A673 (cell line): Measurements from ENCODE around the gene FAM227B. TPM values are rescaled to one million over a fixed set of nuclear protein-coding genes. Genes with fewer than 3 reads are reported as not detected.
A peak's percentile ranks its signal among the peaks of the same experiment; 100 is the strongest.

Experiments used
- BruUV-seq: library from RNA; stranded (reverse); fragments of 400-500 nt; replicated peaks from 2 replicates; lab custom pipeline; 2021; lab: Mats Ljungman, UMichigan
- CTCF ChIA-PET: fragments of 300-600 bp; sonication (Branson Sonifier 250); formaldehyde crosslinking; loops from one replicate; lab custom pipeline; 2022; ENCODE audit warnings: antibody characterized with exemption; lab: Charles Lee
- POLR2A ChIA-PET: fragments of 300-600 bp; sonication (Branson Sonifier 250); formaldehyde crosslinking; loops from one replicate; lab custom pipeline; 2022; ENCODE audit warnings: antibody characterized with exemption; ENCODE audit not compliant: low non-redundant PET; lab: Charles Lee
- DNase-seq: peaks from one replicate; pipeline ENCODE4 v3.0.0-alpha.2; 2015; ENCODE audit warnings: low spot score
- H3K27ac ChIP-seq: fragments of 200-600 bp; sonication (generic); 2 replicates; pipeline ENCODE4 v1.5.1; 2016; ENCODE audit warnings: mixed run types, low read depth, mild to moderate bottlenecking, mixed read lengths, antibody characterized with exemption, low read length; ENCODE audit not compliant: poor library complexity, severe bottlenecking
- H3K27me3 ChIP-seq: fragments of 200-600 bp; sonication (generic); replicated peaks from 2 replicates; pipeline ENCODE4 v1.6.1; 2017; ENCODE audit warnings: mixed run types, low read depth, mild to moderate bottlenecking, mixed read lengths, antibody characterized with exemption, low read length; ENCODE audit not compliant: insufficient read depth, poor library complexity
- H3K36me3 ChIP-seq: fragments of 200-600 bp; sonication (generic); 2 replicates; pipeline ENCODE4 v1.6.1; 2016; ENCODE audit warnings: mixed run types, mild to moderate bottlenecking, mixed read lengths, antibody characterized with exemption, low read length; ENCODE audit not compliant: insufficient read depth, poor library complexity, severe bottlenecking
- H3K4me1 ChIP-seq: fragments of 200-600 bp; sonication (generic); 2 replicates; pipeline ENCODE4 v1.6.1; 2017; ENCODE audit warnings: mixed run types, mild to moderate bottlenecking, mixed read lengths, antibody characterized with exemption, low read length; ENCODE audit not compliant: insufficient read depth, poor library complexity, severe bottlenecking
- H3K4me3 ChIP-seq: fragments of 200-600 bp; sonication (generic); 2 replicates; pipeline ENCODE4 v1.5.1; 2016; ENCODE audit warnings: low read depth, mixed run types, mild to moderate bottlenecking, mixed read lengths, low read length; ENCODE audit not compliant: poor library complexity, severe bottlenecking
- H3K9me3 ChIP-seq: fragments of 200-600 bp; sonication (generic); 2 replicates; pipeline ENCODE4 v1.6.1; 2016; ENCODE audit warnings: mixed run types, low read depth, mild to moderate bottlenecking, mixed read lengths, antibody characterized with exemption, low read length; ENCODE audit not compliant: poor library complexity, severe bottlenecking
- EZH2 ChIP-seq: fragments of 200-600 bp; sonication (generic); IDR thresholded peaks from 2 replicates; pipeline ENCODE4 v1.6.1; 2017; ENCODE audit warnings: borderline replicate concordance, low read depth, mild to moderate bottlenecking, mixed read lengths, antibody characterized with exemption, low read length; ENCODE audit not compliant: poor library complexity, severe bottlenecking
- intact Hi-C: fragments of 100-400 bp; cut with micrococcal nuclease; formaldehyde crosslinking; loops from one replicate; pipeline ENCODE4 v1.10.0; 2022; ENCODE audit not compliant: unreplicated experiment
- total RNA-seq: library from RNA; stranded (reverse); gene quantifications from 2 replicates; pipeline ENCODE4 v1.2.3, GENCODE V29; 2021
- TF ChIP-seq, protein P1 (sequence below): fragments of 300-800, 200-600 bp; sonication (generic); conservative IDR thresholded peaks from 2 replicates; pipeline ENCODE4 v1.5.1; 2017; ENCODE audit warnings: low read depth, mild to moderate bottlenecking, antibody characterized with exemption, low read length, moderate library complexity, mixed read lengths

The FAM227B gene
- total RNA-seq, 1 experiment from 2014 or later: 2.3 TPM

DNA sequence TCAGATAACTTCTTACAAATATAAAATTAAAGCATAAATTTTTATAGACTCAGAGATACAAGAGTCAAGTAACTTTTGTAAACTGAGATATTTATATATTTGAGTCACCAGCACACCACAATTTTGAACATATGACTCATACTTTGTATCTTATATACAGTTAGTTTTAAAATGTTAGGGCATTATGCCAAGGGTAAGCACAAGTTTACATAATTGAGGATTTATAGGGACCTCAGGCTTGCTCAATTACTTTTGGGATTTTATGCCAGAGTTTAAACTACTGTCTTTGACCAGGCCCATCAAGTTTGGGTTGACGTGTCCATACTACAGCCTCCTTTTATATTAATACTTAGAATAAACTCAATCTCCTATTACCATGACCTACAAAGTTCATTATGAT lies 205.0 kb downstream of the FAM227B start:
- intact Hi-C loops: no loop called here
- Histone ChIP-seq H3K27me3 (no peaks in the 10 kb centered on the region), H3K9me3 (no peaks in the 10 kb centered on the region), H3K36me3 (no peaks in the 10 kb centered on the region), H3K27ac (no peak overlapping the region), H3K4me3 (no peak overlapping the region), H3K4me1 (no peaks in the 10 kb centered on the region)
- ChIA-PET CTCF (no interaction called here), POLR2A (interaction anchor here (0.6 kb wide), 1 partner anchor 1325 kb away, joined by 3 read pairs; no protein-coding TSS in a partner anchor)
- DNase-seq: peak; percentile 17
- no TSS peak for BruUV-seq
- no peak for TF ChIP-seq EZH2
- TF ChIP-seq, protein P1, sequence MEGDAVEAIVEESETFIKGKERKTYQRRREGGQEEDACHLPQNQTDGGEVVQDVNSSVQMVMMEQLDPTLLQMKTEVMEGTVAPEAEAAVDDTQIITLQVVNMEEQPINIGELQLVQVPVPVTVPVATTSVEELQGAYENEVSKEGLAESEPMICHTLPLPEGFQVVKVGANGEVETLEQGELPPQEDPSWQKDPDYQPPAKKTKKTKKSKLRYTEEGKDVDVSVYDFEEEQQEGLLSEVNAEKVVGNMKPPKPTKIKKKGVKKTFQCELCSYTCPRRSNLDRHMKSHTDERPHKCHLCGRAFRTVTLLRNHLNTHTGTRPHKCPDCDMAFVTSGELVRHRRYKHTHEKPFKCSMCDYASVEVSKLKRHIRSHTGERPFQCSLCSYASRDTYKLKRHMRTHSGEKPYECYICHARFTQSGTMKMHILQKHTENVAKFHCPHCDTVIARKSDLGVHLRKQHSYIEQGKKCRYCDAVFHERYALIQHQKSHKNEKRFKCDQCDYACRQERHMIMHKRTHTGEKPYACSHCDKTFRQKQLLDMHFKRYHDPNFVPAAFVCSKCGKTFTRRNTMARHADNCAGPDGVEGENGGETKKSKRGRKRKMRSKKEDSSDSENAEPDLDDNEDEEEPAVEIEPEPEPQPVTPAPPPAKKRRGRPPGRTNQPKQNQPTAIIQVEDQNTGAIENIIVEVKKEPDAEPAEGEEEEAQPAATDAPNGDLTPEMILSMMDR: no peak

DNA sequence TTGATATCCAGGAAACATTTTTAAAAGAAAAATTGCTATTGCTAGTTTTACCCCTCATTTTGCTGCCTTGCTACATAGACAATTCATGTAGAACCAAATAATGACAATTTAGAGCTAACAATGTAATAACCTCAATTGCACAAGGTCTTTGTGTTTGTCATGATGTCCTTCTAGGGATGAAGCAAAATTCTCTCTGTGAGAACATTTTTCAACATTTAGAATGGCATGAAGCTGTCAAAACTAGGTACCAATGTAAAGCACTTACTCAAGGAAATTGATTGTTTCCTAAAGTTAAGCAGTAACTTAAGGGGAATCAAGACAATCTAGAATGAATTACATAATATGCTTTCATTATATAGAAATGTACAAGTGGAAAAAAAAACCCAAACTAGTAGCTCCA lies 205.5 kb downstream of the FAM227B start:
- ChIA-PET POLR2A (interaction anchor here (0.6 kb wide), 1 partner anchor 1324 kb away, joined by 3 read pairs; no protein-coding TSS in a partner anchor), CTCF (no interaction called here)
- TF ChIP-seq EZH2: no peak
- TF ChIP-seq, protein P1: no peak
- DNase-seq: no peak
- H3K4me3 ChIP-seq: no peak overlapping the region
- BruUV-seq: no TSS peak
- no peaks in the 10 kb centered on the region for H3K9me3 ChIP-seq
- intact Hi-C loops: no loop called here
- no peak overlapping the region for H3K27ac ChIP-seq
- H3K4me1 ChIP-seq: no peaks in the 10 kb centered on the region
- H3K27me3 ChIP-seq: no peaks in the 10 kb centered on the region
- H3K36me3 ChIP-seq: no peaks in the 10 kb centered on the region

DNA sequence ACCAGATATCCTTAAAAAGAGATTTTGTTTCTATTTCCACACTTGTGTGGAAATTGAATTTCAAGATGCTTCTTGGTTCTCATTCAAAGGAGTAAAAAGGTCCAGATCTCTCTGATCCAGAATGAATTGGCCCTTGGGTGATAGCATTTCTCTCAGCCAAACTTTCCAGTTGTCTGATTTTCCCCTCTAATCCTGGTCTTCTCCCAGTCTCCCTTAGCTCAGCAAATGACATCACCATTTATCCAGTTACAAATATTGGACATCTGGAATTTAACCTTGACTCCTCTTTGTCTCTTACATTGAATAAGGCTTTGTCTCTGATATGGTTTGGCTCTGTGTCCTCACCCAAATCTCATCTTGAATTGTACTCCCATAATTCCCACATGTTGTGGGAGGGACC lies 207.8 kb downstream of the FAM227B start:
- Histone ChIP-seq H3K4me1 (no peaks in the 10 kb centered on the region), H3K27me3 (peaks cover 2% of the 10 kb centered on the region), H3K4me3 (no peak overlapping the region), H3K9me3 (no peaks in the 10 kb centered on the region), H3K36me3 (no peaks in the 10 kb centered on the region), H3K27ac (no peak overlapping the region)
- intact Hi-C loops: no loop called here
- POLR2A ChIA-PET: no interaction called here
- DNase-seq: no peak
- CTCF ChIA-PET: no interaction called here
- no TSS peak for BruUV-seq
- TF ChIP-seq EZH2: no peak
- TF ChIP-seq, protein P1: no peak
